A673 (cell line): ENCODE measurements around the gene NRBP1. TPM values are rescaled to one million over a fixed set of nuclear protein-coding genes. Genes with fewer than 3 reads are reported as not detected.

Source experiments
- BruUV-seq: library from RNA; stranded (reverse); fragments of 400-500 nt; replicated peaks from 2 replicates; lab custom pipeline; 2021; lab: Mats Ljungman, UMichigan
- CTCF ChIA-PET: fragments of 300-600 bp; sonication (Branson Sonifier 250); formaldehyde crosslinking; loops from one replicate; lab custom pipeline; 2022; ENCODE audit warnings: antibody characterized with exemption; lab: Charles Lee
- POLR2A ChIA-PET: fragments of 300-600 bp; sonication (Branson Sonifier 250); formaldehyde crosslinking; loops from one replicate; lab custom pipeline; 2022; ENCODE audit warnings: antibody characterized with exemption; ENCODE audit not compliant: low non-redundant PET; lab: Charles Lee
- DNase-seq: peaks from one replicate; pipeline ENCODE4 v3.0.0-alpha.2; 2015; ENCODE audit warnings: low spot score
- H3K27ac ChIP-seq: fragments of 200-600 bp; sonication (generic); 2 replicates; pipeline ENCODE4 v1.5.1; 2016; ENCODE audit warnings: mixed run types, low read depth, mild to moderate bottlenecking, mixed read lengths, antibody characterized with exemption, low read length; ENCODE audit not compliant: poor library complexity, severe bottlenecking
- H3K27me3 ChIP-seq: fragments of 200-600 bp; sonication (generic); replicated peaks from 2 replicates; pipeline ENCODE4 v1.6.1; 2017; ENCODE audit warnings: mixed run types, low read depth, mild to moderate bottlenecking, mixed read lengths, antibody characterized with exemption, low read length; ENCODE audit not compliant: insufficient read depth, poor library complexity
- H3K36me3 ChIP-seq: fragments of 200-600 bp; sonication (generic); 2 replicates; pipeline ENCODE4 v1.6.1; 2016; ENCODE audit warnings: mixed run types, mild to moderate bottlenecking, mixed read lengths, antibody characterized with exemption, low read length; ENCODE audit not compliant: insufficient read depth, poor library complexity, severe bottlenecking
- H3K4me1 ChIP-seq: fragments of 200-600 bp; sonication (generic); 2 replicates; pipeline ENCODE4 v1.6.1; 2017; ENCODE audit warnings: mixed run types, mild to moderate bottlenecking, mixed read lengths, antibody characterized with exemption, low read length; ENCODE audit not compliant: insufficient read depth, poor library complexity, severe bottlenecking
- H3K4me3 ChIP-seq: fragments of 200-600 bp; sonication (generic); 2 replicates; pipeline ENCODE4 v1.5.1; 2016; ENCODE audit warnings: low read depth, mixed run types, mild to moderate bottlenecking, mixed read lengths, low read length; ENCODE audit not compliant: poor library complexity, severe bottlenecking
- H3K9me3 ChIP-seq: fragments of 200-600 bp; sonication (generic); 2 replicates; pipeline ENCODE4 v1.6.1; 2016; ENCODE audit warnings: mixed run types, low read depth, mild to moderate bottlenecking, mixed read lengths, antibody characterized with exemption, low read length; ENCODE audit not compliant: poor library complexity, severe bottlenecking
- CTCF ChIP-seq: fragments of 300-800, 200-600 bp; sonication (generic); conservative IDR thresholded peaks from 2 replicates; pipeline ENCODE4 v1.5.1; 2017; ENCODE audit warnings: low read depth, mild to moderate bottlenecking, antibody characterized with exemption, low read length, moderate library complexity, mixed read lengths
- EZH2 ChIP-seq: fragments of 200-600 bp; sonication (generic); IDR thresholded peaks from 2 replicates; pipeline ENCODE4 v1.6.1; 2017; ENCODE audit warnings: borderline replicate concordance, low read depth, mild to moderate bottlenecking, mixed read lengths, antibody characterized with exemption, low read length; ENCODE audit not compliant: poor library complexity, severe bottlenecking
- intact Hi-C: fragments of 100-400 bp; cut with micrococcal nuclease; formaldehyde crosslinking; loops from one replicate; pipeline ENCODE4 v1.10.0; 2022; ENCODE audit not compliant: unreplicated experiment
- total RNA-seq: library from RNA; stranded (reverse); gene quantifications from 2 replicates; pipeline ENCODE4 v1.2.3, GENCODE V29; 2021

Gene NRBP1
- total RNA-seq, 1 experiment from 2014 or later = 93.0 TPM

- intact Hi-C loops = loop anchor here (2.0 to 10.0 kb wide), 2 partner anchors 79 to 255 kb away; partner anchors contain the start of genes IFT172, SLC4A1AP and SUPT7L
- CTCF ChIA-PET = interaction anchor here (0.7 to 1.7 kb wide), 4 partner anchors 19 to 274 kb away, joined by 3 to 5 read pairs (median 4); partner anchors contain the start of gene NRBP1
- TF ChIP-seq CTCF (no peak), EZH2 (no peak)
These were observed 18.9 kb upstream of the NRBP1 start, which contains the start of gene PPM1G for GRCh38 chr2:27409321-27410073. PPM1G (minus strand) TSS chr2:27409591; CDS start chr2:27409422, 169 bp downstream.

GRCh38 chr2:27412419-27413152, 15.8 kb upstream of the NRBP1 start:
- Histone ChIP-seq H3K9me3 (no peaks in the 10 kb centered on the region), H3K36me3 (peaks cover 3% of the 10 kb centered on the region), H3K27me3 (no peaks in the 10 kb centered on the region), H3K4me1 (peaks cover 10% of the 10 kb centered on the region), H3K4me3 (no peak overlapping the region), H3K27ac (no peak overlapping the region)
- ChIA-PET CTCF (no interaction called here), POLR2A (no interaction called here)
- TF ChIP-seq EZH2 (no peak), CTCF (no peak)
- no peak for DNase-seq
- BruUV-seq = no TSS peak
- intact Hi-C loops = no loop called here

More at GRCh38 chr2:27409321-27410073, 18.9 kb upstream of the NRBP1 start, which contains the start of gene PPM1G:
- BruUV-seq = no TSS peak
- Histone ChIP-seq H3K27ac (peak within 1 kb of the TSS; percentile 92), H3K9me3 (no peaks in the 10 kb centered on the region), H3K36me3 (peaks cover 13% of the 10 kb centered on the region), H3K4me3 (peak within 1 kb of the TSS; percentile 100), H3K27me3 (no peaks in the 10 kb centered on the region), H3K4me1 (peaks cover 11% of the 10 kb centered on the region)
- DNase-seq = peak; percentile 96
- POLR2A ChIA-PET = interaction anchor here (0.6 kb wide), 3 partner anchors 15 to 116 kb away, joined by 4 to 6 read pairs (median 6); no protein-coding TSS in a partner anchor

GRCh38 chr2:27416151-27416550, 12.3 kb upstream of the NRBP1 start:
- H3K9me3 ChIP-seq = no peaks in the 10 kb centered on the region
- ChIA-PET POLR2A (no interaction called here), CTCF (no interaction called here)
- no peak overlapping the region for H3K4me3 ChIP-seq
- H3K27me3 ChIP-seq = no peaks in the 10 kb centered on the region
- no peak overlapping the region for H3K27ac ChIP-seq
- TF ChIP-seq CTCF (no peak), EZH2 (no peak)
- no TSS peak for BruUV-seq
- no peaks in the 10 kb centered on the region for H3K36me3 ChIP-seq
- DNase-seq = no peak
- intact Hi-C loops = no loop called here
- H3K4me1 ChIP-seq = no peaks in the 10 kb centered on the region
